GM12878 (cell line): ENCODE results near the gene SULF2. TPM values are rescaled to one million over a fixed set of nuclear protein-coding genes. Genes with fewer than 3 reads are reported as not detected.

Source experiments
- ATAC-seq: fragments of 200-7000 bp; cut with Tn5 transposase; 3 replicates; pipeline ENCODE4 v1.9.1; 2020; ENCODE audit warnings: mild to moderate bottlenecking, moderate library complexity
- BruUV-seq: library from RNA; stranded (reverse); fragments of 400-500 nt; replicated peaks from 2 replicates; lab custom pipeline; 2021; lab: Mats Ljungman, UMichigan
- CTCF ChIA-PET: fragments of 300-600 bp; sonication (Branson Sonifier 250); formaldehyde crosslinking; extraction: SDS; loops from one replicate; lab custom pipeline; 2021; ENCODE audit warnings: inconsistent platforms; lab: Yijun Ruan, JAX
- POLR2A ChIA-PET: fragments of 350-600 bp; formaldehyde crosslinking; extraction: SDS; loops from one replicate; lab custom pipeline; 2021; ENCODE audit warnings: inconsistent platforms; lab: Charles Lee
- RAD21 ChIA-PET: fragments of 300-600 bp; sonication (Branson Sonifier 250); formaldehyde crosslinking; loops from one replicate; lab custom pipeline; 2023; ENCODE audit warnings: antibody characterized with exemption; ENCODE audit not compliant: unreplicated experiment; lab: Charles Lee
- SMC1A ChIA-PET: fragments of 300-600 bp; sonication (Branson Sonifier 250); formaldehyde crosslinking; loops from one replicate; lab custom pipeline; 2023; ENCODE audit not compliant: unreplicated experiment, uncharacterized antibody; lab: Charles Lee
- DNase-seq: peaks from one replicate; pipeline ENCODE4 v3.0.0-alpha.2; 2011; ENCODE audit warnings: low read depth, low spot score
- FAIRE-seq: peaks from 3 replicates; lab custom pipeline; 2011; peaks lifted over from hg19 to GRCh38; lab: Jason Lieb, UNC
- H2AFZ ChIP-seq: 2 replicates; pipeline ENCODE4 v1.6.0; 2011; ENCODE audit warnings: low read depth, low read length, control low read depth; ENCODE audit not compliant: control insufficient read depth
- H3K27ac ChIP-seq: 2 replicates; pipeline ENCODE4 v1.5.1; 2011; ENCODE audit warnings: control low read depth; ENCODE audit not compliant: control insufficient read depth, insufficient read depth
- H3K27me3 ChIP-seq, 2 experiments: replicated peaks in 1 of 2; 2 replicates each; pipeline versions ENCODE4 v1.6.0 to v1.6.1; 2011; ENCODE audit warnings: low read length in 1 of 2; ENCODE audit not compliant: control insufficient read depth in 2 of 2, insufficient read depth in 2 of 2
- H3K36me3 ChIP-seq, 2 experiments: 2 replicates each; pipeline ENCODE4 v1.5.1; 2011; ENCODE audit warnings: low read length in 1 of 2; ENCODE audit not compliant: control insufficient read depth in 2 of 2, insufficient read depth in 2 of 2
- H3K4me1 ChIP-seq: 2 replicates; pipeline ENCODE4 v1.6.1; 2011; ENCODE audit warnings: mild to moderate bottlenecking, low read length, moderate library complexity, mixed read lengths; ENCODE audit not compliant: control insufficient read depth, insufficient read depth
- H3K4me2 ChIP-seq: 2 replicates; pipeline ENCODE4 v1.6.0; 2011; ENCODE audit warnings: control low read depth; ENCODE audit not compliant: control insufficient read depth, insufficient read depth
- H3K4me3 ChIP-seq: fragments of 200-600 bp; sonication (generic); 2 replicates; pipeline ENCODE4 v1.5.1; 2016
- H3K79me2 ChIP-seq: 2 replicates; pipeline ENCODE4 v1.6.0; 2011; ENCODE audit warnings: low read length; ENCODE audit not compliant: control insufficient read depth, insufficient read depth
- H3K9ac ChIP-seq: 2 replicates; pipeline ENCODE4 v1.8.0; 2011; ENCODE audit warnings: low read length, control low read depth, mixed read lengths; ENCODE audit not compliant: control insufficient read depth, insufficient read depth
- H3K9me3 ChIP-seq: replicated peaks from 3 replicates; pipeline ENCODE4 v1.5.1; 2011; ENCODE audit warnings: mild to moderate bottlenecking, low read length; ENCODE audit not compliant: control insufficient read depth, insufficient read depth
- H4K20me1 ChIP-seq: 2 replicates; pipeline ENCODE4 v1.6.0; 2011; ENCODE audit not compliant: control insufficient read depth, insufficient read depth
- BACH1 ChIP-seq: fragments of 450-650 bp; IDR thresholded peaks from 2 replicates; pipeline ENCODE4 v1.6.1; 2017; ENCODE audit warnings: mild to moderate bottlenecking, borderline replicate concordance
- BCL3 ChIP-seq: IDR thresholded peaks from 2 replicates; pipeline ENCODE4 v1.6.1; 2011; ENCODE audit warnings: borderline replicate concordance, low read depth, mild to moderate bottlenecking, moderate library complexity, low read length; ENCODE audit not compliant: insufficient read depth, poor library complexity, severe bottlenecking
- BCLAF1 ChIP-seq: fragments of 450-650 bp; IDR thresholded peaks from 2 replicates; pipeline ENCODE4 v1.6.1; 2017; ENCODE audit warnings: antibody characterized with exemption, mild to moderate bottlenecking, moderate library complexity
- BRCA1 ChIP-seq: IDR thresholded peaks from 2 replicates; pipeline ENCODE4 v1.6.1; 2011; ENCODE audit warnings: low read depth, low read length, improper control_type of control experiment
- CHD2 ChIP-seq: IDR thresholded peaks from 2 replicates; pipeline ENCODE4 v1.6.1; 2011; ENCODE audit warnings: low read depth, low read length, improper control_type of control experiment, borderline replicate concordance
- CREM ChIP-seq: IDR thresholded peaks from 2 replicates; pipeline ENCODE4 v1.6.1; 2014; ENCODE audit warnings: antibody characterized with exemption, low read depth
- FOXK2 ChIP-seq: fragments of 450-650 bp; IDR thresholded peaks from 2 replicates; pipeline ENCODE4 v1.6.1; 2017; ENCODE audit warnings: mild to moderate bottlenecking, moderate library complexity
- HSF1 ChIP-seq: fragments of 150-350 bp; IDR thresholded peaks from 2 replicates; pipeline ENCODE4 v1.6.1; 2014; ENCODE audit warnings: mild to moderate bottlenecking, low read depth, low read length
- IKZF1 ChIP-seq: fragments of 450-650 bp; conservative IDR thresholded peaks from 2 replicates; pipeline ENCODE4 v1.6.1; 2017; ENCODE audit warnings: antibody characterized with exemption, mild to moderate bottlenecking
- NFXL1 ChIP-seq: fragments of 450-650 bp; IDR thresholded peaks from 2 replicates; pipeline ENCODE4 v1.6.1; 2017; ENCODE audit warnings: antibody characterized with exemption, mild to moderate bottlenecking, borderline replicate concordance
- NFYA ChIP-seq: IDR thresholded peaks from 2 replicates; pipeline ENCODE4 v1.6.1; 2011; ENCODE audit warnings: low read depth, mild to moderate bottlenecking, low read length, improper control_type of control experiment, borderline replicate concordance
- NR2C1 ChIP-seq: fragments of 450-650 bp; IDR thresholded peaks from 2 replicates; pipeline ENCODE4 v1.6.1; 2017; ENCODE audit warnings: antibody characterized with exemption, mild to moderate bottlenecking, moderate library complexity
- SP1 ChIP-seq: IDR thresholded peaks from one replicate; pipeline ENCODE4 v1.6.1; 2011; ENCODE audit warnings: low read depth, low read length
- SUPT20H ChIP-seq: IDR thresholded peaks from 2 replicates; pipeline ENCODE4 v1.6.1; 2011; ENCODE audit warnings: low read depth, mild to moderate bottlenecking, low read length, moderate library complexity, borderline replicate concordance; ENCODE audit not compliant: control insufficient read depth
- SUZ12 ChIP-seq: fragments of 200-600 bp; sonication (generic); IDR thresholded peaks from one replicate; pipeline ENCODE4 v1.6.1; 2018; ENCODE audit warnings: antibody characterized with exemption, mild to moderate bottlenecking; ENCODE audit not compliant: unreplicated experiment
- TARDBP ChIP-seq: IDR thresholded peaks from 2 replicates; pipeline ENCODE4 v1.6.1; 2016; ENCODE audit warnings: borderline replicate concordance
- WGBS: methylation state at CpG from one replicate; pipeline ENCODE4 v1.1.6; 2016; ENCODE audit warnings: low lambda C conversion rate; ENCODE audit not compliant: insufficient replicate concordance, insufficient coverage; ENCODE audit errors: missing lambda C conversion rate; 5-methylcytosine and 5-hydroxymethylcytosine counted together
- in situ Hi-C: fragments of 300-500 bp; cut with MboI; formaldehyde crosslinking; loops from 9 replicates; pipeline ENCODE4 v1.14.3; 2018; ENCODE audit warnings: mixed read lengths
- intact Hi-C: fragments of 100-400 bp; cut with micrococcal nuclease; formaldehyde crosslinking; loops from one replicate; pipeline ENCODE4 v1.14.2; 2022; ENCODE audit not compliant: unreplicated experiment
- polyA plus RNA-seq, 11 experiments: library from polyadenylated mRNA; depleted of rRNA in 4 of 11; unstranded in 6 of 11; stranded (reverse) in 5 of 11; fragments of >200 nt; fragmentation: Nextera tagmentation in 4 of 11; fragmentation: Illumina TruSeq in 1 of 11; extraction: Ambion mirVana in 4 of 11; extraction: Trizol in 1 of 11; gene quantifications; 1 replicate in 1 of 11; 2 replicates in 10 of 11; pipeline versions ENCODE4 v1.2.1 to v1.2.3, GENCODE V29; 2011 to 2016; ENCODE audit warnings: inconsistent platforms in 2 of 11, missing spikeins in 2 of 11, low read depth in 1 of 11
- total RNA-seq, 4 experiments: library from RNA; depleted of rRNA in 3 of 4; stranded (reverse); fragments of >200 nt in 3 of 4; fragmentation: Illumina TruSeq in 1 of 4; extraction: Trizol in 1 of 4; gene quantifications; 2 replicates each; pipeline versions ENCODE4 v1.2.1 to v1.2.3, GENCODE V29; 2013 to 2021

Gene SULF2
- total and polyA plus RNA-seq, 10 of the 15 experiments (the other 5 are each of a cell fraction or from before 2014, with no cell fraction given) = 0.69 to 4.1 (median 1.6) TPM

GRCh38 chr20:47753576-47754387 is 31.5 kb downstream of the SULF2 start (continued):
- no peak for TF ChIP-seq TARDBP

- BruUV-seq = no TSS peak
- Histone ChIP-seq H2AFZ (no peak overlapping the region), H3K36me3 (no peaks in the 10 kb centered on the region), H3K4me2 (no peak overlapping the region), H3K27ac (no peak overlapping the region), H3K4me1 (no peaks in the 10 kb centered on the region), H3K9me3 (no peaks in the 10 kb centered on the region), H3K4me3 (no peak overlapping the region), H4K20me1 (no peaks in the 10 kb centered on the region), H3K9ac (no peak overlapping the region), H3K27me3 (peaks cover 0 to under 1% of the 10 kb centered on the region in 2 experiments; a peak in 1 of 4 replicates), H3K79me2 (no peaks in the 10 kb centered on the region)
- FAIRE-seq = no peak
- ChIA-PET SMC1A (no interaction called here), CTCF (interaction anchor here (1.4 kb wide), 1 partner anchor 40 kb away, joined by 3 read pairs; no protein-coding TSS in a partner anchor), RAD21 (no interaction called here), POLR2A (interaction anchor here (0.5 kb wide), 1 partner anchor 1347 kb away, joined by 7 read pairs; no protein-coding TSS in a partner anchor)
- intact Hi-C loops = no loop called here
- DNase-seq = no peak
- no peak for ATAC-seq
- 49% methylated on average over 5 of the region's 5 CpGs for WGBS
- in situ Hi-C loops = no loop called here
- TF ChIP-seq NFYA = no peak
- no peak for TF ChIP-seq SUZ12
- no peak for TF ChIP-seq CHD2
- no peak for TF ChIP-seq BACH1
- TF ChIP-seq NFXL1 = no peak
- TF ChIP-seq SUPT20H = no peak
- no peak for TF ChIP-seq CREM
- TF ChIP-seq HSF1 = no peak
- TF ChIP-seq IKZF1 = no peak
- no peak for TF ChIP-seq NR2C1
- TF ChIP-seq SP1 = no peak
- no peak for TF ChIP-seq FOXK2
- no peak for TF ChIP-seq BCL3
- no peak for TF ChIP-seq BCLAF1
- TF ChIP-seq BRCA1 = no peak
Measured at GRCh38 chr20:47751449-47751848, 33.8 kb downstream of the SULF2 start.
